HG02870 (cell line): ENCODE measurements around the gene ABCC2.
"Not testable (repeated sequence)": the region's sequence is repeated elsewhere in the genome, so short reads cannot be mapped to it uniquely, and the experiment has no call there.

Source experiments
- ATAC-seq: cut with Tn5 transposase; IDR thresholded peaks from one replicate; pipeline ENCODE4 v1.9.1; 2021; ENCODE audit warnings: mild to moderate bottlenecking, moderate library complexity; ENCODE audit not compliant: unreplicated experiment

ABCC2 gene

DNA sequence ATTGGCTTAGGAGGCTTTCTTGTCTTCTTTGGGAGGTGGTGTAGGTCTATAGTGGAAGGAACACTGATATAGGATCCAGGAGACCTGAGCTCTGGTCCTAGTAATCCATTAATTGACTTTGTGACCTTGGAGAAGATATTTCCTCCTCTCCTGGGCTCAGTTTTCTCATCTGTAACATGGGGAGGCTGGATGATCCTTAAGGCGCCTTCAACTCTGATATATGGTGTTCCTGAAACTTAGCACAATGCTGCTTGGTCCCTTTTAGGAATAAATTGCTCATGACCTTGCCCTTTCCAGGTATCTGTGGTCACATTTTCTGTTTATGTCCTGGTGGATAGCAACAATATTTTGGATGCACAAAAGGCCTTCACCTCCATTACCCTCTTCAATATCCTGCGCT is 25.3 kb downstream of the ABCC2 start:
- ATAC-seq: no peak

DNA sequence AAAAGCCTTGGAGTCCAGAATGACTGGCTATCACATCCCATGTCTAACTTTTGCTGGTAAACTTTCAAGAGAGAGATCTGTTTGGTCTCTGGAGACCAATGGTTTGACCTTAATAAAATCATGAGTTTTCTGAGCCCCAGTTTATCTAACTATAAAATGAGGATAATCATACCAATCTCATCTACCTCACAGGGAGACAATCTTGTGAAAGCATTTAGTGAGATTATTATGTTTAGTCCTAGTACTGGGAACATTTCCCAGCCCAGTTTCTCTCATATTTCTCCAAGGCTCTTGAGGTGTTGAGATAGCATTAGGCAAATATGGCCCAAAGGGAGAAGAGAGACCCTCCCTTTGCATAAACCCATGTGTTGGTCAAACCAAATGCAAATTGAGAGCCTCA is 25.8 kb downstream of the ABCC2 start:
- no peak for ATAC-seq

DNA sequence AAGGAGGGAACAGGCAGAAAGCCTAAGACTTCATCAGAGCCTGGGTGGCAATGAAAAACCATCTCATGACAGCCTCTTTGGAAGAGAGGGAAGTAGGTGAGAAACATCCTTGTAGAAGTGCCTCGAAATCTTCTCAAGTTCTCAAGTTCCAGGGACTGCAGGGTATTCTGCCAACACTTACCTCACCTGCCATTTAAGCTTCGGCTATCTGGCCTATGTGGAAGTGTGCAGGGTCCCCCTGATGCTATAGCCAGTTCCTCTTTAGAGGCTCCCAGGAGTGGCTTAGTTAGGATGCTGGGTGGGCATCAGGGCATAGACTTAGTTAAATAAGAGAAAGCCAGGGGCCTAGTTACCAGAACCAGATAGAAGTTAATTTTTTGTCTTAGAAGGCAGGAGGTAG is 27.0 kb downstream of the ABCC2 start:
- no peak for ATAC-seq

DNA sequence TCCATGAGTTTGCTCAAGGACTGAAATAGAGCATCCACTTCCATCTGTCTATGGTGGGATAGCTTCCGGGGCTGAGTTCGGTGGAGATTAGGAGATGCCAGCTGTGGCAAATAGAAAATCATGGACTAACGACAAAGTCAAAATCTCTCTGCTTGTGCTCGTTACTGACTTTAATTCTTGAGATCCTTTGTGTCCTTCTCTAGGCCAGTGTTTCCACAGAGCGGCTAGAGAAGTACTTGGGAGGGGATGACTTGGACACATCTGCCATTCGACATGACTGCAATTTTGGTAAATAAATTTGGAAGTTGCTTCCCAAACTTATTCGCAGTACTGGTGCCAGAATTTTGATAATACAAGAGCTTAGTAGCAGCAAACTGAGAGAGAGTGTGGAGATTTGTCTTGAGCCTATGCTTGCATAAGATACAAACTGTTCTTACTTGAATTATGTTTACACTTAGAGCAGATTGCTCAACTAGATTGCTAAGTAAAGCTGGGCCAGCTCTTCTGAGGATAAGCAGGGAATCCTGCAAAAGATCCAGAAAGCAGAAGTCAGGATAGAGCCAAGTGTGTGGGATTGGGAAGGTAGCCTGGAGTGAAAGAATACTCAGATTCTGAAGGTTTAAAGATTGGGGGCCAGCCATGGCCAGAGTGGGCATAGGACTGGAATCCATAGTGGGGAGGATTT is 27.6 kb downstream of the ABCC2 start:
- no peak for ATAC-seq

DNA sequence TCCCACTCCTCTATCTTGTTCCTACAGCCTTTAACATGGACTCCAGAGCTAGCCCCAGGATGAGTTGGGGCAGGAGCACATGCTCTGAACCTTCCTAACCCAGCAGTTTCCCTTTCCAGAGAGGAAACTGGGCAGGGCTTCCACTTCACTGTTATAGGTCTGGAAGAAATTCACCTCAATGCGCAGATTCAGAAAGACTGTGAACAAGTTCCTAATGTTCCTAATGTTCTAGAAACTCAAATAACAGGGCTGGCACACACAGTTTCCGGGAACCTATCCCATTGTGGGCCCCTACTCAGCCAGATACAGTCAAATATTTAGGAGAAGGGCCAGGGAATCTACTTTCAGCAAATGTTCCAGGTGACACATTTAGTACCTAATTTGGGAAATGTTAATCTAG is 29.7 kb downstream of the ABCC2 start:
- no peak for ATAC-seq

DNA sequence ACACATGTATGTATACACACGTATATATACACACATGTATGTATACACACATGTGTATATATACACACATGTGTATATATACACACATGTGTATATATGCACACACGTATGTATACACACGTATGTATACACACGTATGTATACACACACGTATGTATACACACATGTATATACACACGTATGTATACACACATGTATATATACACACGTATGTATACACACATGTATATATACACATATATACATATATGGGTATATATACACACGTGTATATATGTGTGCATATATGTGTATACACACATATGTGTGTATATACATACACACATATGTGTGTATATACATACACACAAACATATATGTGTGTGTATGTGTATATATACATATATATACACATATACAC is 31.7 kb downstream of the ABCC2 start:
- no peak for ATAC-seq

DNA sequence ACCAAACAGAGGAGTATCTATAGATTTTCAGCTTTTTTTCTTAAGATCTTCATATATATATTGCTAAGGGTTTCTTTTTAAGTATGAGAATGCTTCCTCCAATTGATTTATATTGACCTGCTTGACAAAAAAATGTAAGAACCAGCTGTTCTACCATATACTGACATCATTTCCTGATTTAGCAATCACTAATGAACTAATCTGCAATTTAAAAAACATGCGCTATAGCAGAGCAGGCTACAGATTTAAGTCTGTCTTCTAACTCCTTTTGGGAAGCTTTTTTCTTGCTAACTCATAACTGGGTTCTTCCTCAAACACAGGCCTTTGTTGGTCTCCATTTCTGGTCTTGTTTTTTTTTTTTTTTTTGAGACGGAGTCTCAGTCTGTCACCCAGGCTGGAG is 33.2 kb downstream of the ABCC2 start:
- ATAC-seq: no peak

DNA sequence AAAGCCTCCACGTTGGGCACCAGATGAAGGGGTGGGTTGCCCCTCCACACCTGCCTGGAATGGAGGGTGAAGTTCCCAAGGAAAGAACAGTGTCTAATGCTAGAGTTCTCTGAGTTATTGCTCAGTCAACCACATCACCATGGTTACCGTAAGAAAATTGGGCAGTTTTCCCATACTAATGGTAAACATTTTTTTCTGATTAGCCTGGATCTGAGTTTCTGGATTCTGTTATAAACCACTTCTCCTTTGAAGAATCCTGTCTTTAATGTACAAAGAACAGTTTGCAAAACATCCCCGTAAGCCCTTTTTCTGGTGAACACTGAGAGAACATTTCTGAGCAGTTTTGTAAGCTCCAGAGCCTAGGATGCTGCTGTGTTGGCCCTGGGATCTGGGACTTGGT is 45.5 kb downstream of the ABCC2 start:
- ATAC-seq: no peak

DNA sequence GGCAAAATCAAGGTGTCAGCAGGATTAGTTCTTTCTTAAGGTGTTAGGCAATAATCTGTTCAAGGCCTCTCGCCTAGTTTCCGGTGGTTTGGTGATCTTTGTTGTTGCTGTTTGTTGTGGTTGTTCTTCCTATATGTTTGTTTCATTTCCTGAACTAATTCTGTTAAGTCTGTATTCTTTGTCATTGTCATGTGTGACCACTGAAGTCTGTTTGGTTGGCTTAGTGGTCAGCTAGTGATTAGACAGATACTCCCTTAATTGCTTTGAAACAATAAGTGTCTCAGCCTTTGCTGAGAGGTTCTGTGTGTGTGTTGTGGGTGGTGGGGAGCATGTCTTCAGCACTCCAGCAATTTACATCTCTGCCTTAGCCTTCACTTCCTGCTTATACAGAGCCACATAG is 46.0 kb downstream of the ABCC2 start:
- ATAC-seq: no peak

DNA sequence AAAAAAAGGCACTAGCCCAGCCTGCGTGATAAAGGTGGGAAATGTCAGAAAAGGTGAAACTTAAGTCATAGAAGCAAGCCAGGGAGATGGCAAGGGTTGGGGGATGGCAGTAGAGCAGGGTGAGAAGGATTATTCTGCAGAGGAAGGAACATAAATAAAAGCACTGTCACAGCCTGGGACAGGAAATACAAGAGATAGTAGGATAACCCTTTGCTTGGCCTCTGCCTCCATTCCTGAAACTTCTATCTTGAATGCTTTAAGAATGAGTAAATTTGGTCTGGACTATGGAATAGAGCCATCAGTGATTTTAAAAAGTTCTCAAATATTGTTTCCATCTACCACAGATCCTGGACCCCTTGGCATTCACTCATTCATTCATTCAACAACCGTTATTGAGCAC is 50.0 kb downstream of the ABCC2 start:
- no peak for ATAC-seq

DNA sequence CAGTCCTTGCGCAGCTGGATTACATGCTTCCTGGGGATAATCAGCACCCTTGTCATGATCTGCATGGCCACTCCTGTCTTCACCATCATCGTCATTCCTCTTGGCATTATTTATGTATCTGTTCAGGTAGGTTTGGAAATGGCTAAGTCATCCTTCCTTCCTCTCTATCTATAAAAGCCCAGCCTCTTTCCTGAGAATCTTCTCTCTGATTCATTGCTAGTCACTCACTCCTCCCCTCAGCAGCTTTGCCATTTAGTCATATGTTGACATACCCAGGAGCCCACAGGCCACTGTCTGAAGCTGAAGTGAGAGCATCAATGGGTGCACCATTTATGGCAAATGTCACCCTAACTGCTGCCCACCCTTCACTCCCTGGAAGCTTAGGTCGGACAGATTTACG is 52.0 kb downstream of the ABCC2 start:
- ATAC-seq: no peak

DNA sequence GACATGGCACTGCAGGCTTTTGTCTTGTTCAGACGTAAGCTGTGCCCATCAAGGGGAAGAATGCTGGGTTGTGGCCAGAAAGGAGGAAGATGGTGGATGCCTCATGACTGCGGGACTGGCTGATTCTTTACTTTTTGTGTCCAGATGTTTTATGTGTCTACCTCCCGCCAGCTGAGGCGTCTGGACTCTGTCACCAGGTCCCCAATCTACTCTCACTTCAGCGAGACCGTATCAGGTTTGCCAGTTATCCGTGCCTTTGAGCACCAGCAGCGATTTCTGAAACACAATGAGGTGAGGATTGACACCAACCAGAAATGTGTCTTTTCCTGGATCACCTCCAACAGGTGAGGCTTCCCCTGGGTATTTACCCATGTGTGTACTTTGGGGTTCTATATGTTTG is 53.5 kb downstream of the ABCC2 start:
- no peak for ATAC-seq

DNA sequence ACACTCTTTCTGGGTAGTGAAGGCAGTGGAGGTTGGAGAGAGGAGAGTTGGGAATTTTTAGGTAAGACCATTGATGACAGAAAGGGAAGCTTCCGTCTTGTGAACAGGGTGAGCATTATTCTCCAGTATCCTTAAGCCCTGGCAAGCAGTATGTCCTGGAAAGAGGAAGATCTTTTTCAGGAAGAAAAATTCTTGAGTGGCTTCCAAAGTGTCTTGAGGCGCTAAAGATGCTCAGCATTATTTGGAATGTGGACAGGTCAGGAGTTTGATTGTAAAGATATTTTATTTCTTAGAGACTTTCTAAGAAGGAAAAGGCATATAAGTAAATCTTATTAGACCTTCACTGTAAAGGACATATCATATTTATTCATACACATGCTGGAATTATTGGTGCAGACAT is 54.3 kb downstream of the ABCC2 start:
- no peak for ATAC-seq

DNA sequence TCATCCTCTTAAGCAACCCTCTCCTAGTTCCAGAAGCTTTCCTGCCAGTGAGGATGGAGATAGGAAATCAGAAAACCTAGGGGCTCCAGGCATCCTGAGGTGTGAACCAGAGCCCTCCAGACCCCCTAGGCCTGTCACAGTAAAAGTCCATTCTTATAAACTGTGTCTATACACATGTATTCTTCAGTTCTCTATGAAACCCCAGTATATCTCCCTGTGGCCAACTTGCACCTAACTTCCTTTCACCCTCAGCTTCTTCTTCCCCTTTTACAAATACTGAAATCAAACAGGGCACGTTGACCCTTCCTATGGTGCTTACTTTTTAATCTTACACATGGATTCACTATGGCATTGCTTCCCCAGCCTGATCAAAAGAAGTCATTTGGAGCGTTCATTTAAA is 58.4 kb downstream of the ABCC2 start:
- not testable (repeated sequence) for ATAC-seq

DNA sequence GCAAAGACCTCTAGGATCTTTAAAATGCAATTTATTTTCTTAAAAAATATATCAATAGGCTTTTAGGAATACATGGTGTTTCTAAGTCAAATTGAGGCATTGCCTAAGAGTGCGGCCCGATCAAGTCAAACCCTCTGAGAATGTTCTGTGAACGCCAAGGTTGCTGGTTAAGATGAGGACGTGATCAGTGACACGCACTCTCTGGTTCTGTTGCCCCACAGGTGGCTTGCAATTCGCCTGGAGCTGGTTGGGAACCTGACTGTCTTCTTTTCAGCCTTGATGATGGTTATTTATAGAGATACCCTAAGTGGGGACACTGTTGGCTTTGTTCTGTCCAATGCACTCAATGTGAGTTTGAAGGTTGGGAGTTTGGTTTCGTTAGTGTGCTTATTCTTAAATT is 59.3 kb downstream of the ABCC2 start:
- ATAC-seq: no peak

DNA sequence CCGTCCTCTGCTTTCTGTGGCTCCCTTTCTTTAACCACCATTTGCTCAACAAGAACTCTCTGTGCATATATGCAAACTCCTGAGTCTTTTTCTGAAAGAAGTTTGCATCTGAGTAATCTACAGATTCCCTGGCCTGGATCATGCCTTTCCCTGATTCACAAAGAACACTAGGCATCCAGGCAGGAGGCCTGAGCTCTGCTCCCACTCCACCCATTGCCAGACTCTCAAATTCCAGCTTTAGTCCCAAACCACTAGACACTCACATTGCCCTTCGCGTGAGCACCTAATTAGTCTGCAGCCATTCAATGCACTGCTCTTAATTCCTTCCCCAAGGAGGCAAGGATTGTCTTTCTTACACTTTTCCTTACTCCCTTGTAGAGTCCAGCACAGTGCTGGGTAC is 60.9 kb downstream of the ABCC2 start:
- no peak for ATAC-seq

DNA sequence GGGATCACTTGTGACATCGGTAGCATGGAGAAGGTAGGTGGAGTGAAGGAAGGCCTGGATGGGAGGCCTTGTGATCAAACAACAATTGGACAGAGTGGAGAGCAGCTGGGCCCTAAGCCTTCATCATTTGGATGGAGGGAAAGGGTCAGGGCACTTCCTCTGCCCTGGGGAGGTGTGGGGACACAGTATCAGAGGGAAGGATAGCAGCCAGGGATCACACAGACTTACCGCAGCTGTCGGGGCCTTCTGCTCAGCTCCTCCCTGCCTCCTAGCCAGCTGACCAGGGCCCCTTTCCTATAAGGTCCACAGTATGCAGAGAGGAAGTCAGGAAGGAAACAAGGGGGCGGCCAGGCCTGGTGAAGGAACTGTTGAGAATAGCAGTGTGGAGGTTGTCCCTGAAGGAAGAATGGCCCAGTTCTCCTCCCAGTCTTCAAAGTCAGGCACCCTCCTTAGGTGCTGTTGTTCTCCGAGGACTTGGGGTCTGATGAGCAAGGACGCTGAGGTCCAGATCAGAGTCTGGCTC is 62.1 kb downstream of the ABCC2 start:
- ATAC-seq: no peak

DNA sequence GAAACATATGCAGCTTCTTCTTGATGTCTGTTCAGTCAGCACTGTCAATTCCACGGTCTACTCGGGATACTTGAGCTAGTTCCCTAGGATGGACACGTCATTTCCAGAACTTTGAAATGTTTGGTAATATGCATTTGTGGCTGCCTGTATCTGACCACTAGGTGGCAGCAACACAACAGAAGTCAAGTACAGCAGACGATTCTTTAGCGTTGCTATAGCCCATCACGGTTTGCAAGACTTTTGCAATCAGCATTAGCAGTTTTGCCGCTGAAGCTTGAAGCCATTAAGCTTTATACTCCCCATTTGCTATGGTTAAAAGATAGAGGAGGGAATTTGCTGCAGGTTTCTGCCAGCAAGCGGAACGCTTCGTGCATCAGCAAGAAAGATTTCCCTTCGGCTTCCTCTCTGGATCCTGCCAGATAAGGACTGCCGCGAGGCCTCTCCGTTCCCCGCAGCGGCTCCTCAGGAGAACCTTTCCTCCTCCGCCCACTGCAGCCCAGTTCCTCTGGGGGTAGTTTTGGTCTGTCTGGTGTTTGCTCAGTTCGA is 63.5 kb downstream of the ABCC2 start:
- ATAC-seq: no peak

DNA sequence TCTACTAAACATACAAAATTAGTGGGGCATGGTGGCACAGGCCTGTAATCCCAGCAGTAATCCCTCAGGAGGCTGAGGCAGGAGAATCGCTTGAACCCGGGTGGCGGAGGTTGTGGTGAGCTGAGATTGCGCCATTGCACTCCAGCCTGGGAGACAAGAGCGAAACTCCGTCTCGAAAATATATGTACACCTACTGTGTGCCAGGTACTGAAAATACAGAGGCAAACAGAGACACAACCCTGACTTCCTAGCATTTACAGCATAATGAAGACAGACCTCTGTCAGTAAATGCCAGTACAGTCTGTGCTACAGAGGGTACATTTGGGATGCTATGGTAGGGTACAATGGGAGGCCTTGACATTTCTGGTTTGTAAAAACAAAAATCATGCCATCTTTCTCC is 66.6 kb downstream of the ABCC2 start:
- no peak for ATAC-seq

DNA sequence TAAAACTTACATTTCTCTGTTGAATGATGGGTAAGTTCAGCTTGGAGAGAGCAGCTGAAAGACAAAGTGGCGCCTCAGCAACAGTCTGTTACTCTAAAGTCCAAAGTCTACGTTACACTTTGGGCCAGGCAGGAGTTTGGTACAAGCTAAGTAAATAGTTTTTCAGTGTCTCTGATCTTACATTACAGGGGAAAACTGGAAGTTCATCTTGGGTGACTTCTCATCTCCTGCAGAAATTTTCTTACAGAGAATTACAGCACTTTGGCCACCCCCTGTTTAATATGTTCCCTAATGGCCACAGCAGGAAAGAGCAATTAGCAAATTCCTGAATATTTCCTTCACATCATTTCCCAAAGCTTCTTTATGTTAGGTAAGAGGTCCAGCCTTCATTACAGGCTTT is 67.1 kb downstream of the ABCC2 start:
- no peak for ATAC-seq

DNA sequence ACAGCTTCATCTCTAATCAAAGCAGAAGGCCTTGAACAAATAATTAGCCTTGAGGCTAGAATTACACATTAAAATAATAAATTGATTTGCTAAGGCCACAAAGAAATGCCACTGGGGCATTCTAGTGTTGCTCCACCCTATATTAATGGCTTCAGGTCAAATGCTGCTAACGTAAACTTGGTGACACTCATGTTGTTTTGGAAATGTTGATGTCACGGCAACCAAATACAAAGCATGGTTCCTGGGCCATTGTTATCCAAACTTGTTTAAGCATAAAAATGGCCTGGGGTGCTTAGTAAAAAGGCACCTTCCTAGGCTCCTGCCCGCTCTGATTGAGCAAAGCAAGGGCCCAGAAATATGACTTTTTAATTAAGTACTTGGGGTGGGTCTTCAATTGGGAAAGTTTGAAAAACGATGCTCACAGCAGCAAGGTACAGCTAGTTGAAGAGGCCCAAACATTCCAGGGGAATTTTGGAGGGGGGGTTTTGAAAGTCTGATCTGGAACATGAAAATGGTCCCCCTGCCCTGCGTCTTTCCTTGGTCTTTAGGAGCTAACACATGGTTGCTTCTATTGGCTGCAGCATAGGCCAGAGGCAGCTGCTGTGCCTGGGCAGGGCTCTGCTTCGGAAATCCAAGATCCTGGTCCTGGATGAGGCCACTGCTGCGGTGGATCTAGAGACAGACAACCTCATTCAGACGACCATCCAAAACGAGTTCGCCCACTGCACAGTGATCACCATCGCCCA is 67.8 kb downstream of the ABCC2 start:
- ATAC-seq: no peak

DNA sequence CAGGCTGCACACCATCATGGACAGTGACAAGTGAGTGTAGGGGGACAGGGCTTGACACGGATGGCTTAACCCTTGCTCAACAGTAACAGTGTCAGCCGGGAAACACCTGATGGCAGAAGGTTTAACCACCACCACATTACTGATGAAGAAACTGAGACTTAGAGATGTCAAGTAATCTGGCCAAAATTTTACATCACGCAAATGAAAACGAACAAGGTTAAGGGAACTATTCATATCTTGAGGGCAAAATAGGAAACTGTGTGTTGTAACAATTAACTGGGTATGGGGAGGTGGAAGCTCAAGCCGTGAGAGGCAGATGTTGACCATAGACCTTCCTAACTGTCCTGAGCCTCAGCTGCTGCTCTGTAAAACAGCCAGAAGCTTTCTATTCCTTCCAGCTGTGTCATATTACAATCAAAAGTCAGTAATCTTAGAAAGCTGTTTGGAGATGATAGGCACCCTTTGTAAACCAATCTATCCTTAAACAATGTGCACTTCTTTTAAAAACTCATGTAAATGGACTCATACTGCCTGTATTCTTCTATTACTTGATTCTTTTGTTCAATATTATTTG is 68.4 kb downstream of the ABCC2 start:
- no peak for ATAC-seq
